HUDEP-2 (cell line): ENCODE results near the gene CALCB.
"Not testable (repeated sequence)": the region's sequence is repeated elsewhere in the genome, so short reads cannot be mapped to it uniquely, and the experiment has no call there.

ENCODE experiments used
- DNase-seq, 76 experiments: peaks; one replicate each; lab custom pipeline; 2025; ENCODE audit not compliant: unreplicated experiment in 76 of 76; lab: John Stamatoyannopoulos, UW

The CALCB gene, protein sequence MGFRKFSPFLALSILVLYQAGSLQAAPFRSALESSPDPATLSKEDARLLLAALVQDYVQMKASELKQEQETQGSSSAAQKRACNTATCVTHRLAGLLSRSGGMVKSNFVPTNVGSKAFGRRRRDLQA

DNA sequence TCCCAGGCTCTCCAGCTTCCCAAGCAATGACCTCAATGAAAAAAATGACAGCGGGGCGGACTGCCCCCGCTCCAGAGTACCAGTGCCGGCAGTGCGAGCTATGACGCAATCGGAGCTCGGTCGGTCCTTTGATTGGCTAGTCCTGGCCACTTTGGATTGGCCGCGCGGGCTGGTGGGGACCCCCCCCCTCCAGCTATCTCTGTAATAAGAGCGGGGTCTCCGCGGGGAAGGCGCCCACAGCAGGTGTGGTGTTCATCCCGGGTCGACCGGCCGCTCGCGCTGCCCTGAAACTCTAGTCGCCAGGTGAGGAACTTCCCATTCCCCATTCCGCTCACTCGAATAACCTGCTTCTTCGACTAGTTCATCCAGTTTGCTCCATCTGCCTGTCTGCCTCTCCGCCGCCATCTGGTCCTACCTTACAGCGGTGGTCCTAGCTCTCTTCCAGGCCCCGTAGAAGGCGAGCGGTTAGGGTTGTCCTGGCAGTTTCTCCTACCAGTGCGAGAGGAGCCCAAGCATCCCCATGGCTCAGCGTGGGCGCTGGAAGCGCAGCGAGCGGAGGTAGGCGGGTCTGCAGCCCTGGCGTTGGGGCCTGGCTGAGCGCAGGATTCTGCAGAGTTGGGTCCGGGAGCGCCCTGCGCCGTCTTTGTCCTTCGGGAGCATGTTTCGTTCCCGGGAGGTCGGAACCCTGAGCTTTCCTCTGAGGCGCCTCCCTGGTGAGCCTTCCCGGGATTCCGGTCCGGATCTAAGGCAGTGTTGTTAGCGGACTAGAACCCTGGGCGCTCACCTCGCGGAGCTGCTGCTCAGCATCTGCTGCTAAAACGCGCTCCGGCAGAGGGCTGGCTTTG, at the start of gene CALCB:
CALCB (plus strand) TSS at position 233 of the 845 bp plus-strand sequence. CDS start 1,126 bp downstream, outside the sequence.
- DNase-seq, result peak in 1 of 76 experiments; percentile 1

- DNase-seq, result no peak
Observed at GRCh38 chr11:15027011-15027410, 46.4 kb upstream of the CALCB start.

GRCh38 chr11:15027956-15028355, 45.4 kb upstream of the CALCB start:
- DNase-seq, result no peak

GRCh38 chr11:15028379-15028778, 45.0 kb upstream of the CALCB start:
- no peak for DNase-seq

- DNase-seq, result not testable (repeated sequence)
Observed at GRCh38 chr11:15031945-15032344, 41.4 kb upstream of the CALCB start.

DNA sequence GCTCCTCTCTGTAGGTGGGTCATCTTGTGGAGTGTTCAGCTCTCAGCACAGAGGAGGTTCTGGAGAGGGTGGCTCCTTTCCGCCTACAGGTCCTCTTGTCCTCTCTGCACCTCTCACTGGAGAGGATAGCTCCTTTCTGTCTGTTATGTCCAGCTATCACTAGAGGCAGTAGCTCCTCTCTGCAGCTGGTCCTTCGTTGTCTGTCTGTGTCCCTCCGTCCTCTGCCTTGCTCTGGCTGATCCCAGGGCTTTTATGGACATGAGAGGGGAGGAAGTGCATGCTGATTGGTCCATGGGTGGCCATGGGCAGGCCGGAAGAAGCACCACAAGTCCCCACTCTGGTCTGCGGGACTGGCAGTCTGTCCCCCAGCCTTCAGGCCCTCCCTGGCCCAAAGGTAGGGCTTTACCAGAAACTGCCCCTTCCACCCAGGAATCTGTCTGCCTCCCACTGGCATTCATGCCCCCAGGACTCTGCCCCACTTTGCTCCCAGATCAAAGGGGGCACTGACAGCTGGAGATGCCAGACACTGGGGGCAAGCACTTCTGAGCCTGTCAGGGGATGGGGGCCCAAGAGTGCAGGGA, 38.6 kb upstream of the CALCB start:
- no peak for DNase-seq

- DNase-seq, result no peak
Observed at GRCh38 chr11:15035283-15035682, 38.1 kb upstream of the CALCB start.

DNA sequence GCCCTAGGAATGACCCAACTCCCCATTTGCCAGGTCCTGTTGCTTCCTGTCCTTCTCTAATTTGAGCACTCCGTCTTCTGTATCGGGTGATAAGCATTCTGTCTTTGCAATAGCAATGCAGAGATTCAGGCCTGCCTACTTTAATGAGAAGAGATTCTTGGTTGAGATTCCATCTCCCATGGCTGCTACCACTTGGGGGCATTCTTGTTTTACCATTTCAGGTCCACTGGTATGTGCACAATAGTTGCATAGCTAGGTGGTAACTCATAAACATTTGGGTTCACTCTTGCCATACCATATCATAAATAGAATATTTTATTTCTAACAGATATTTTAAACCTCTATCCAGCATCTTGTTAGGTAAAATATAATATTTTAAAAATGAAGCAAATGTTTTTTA, 34.4 kb upstream of the CALCB start:
- no peak for DNase-seq

DNA sequence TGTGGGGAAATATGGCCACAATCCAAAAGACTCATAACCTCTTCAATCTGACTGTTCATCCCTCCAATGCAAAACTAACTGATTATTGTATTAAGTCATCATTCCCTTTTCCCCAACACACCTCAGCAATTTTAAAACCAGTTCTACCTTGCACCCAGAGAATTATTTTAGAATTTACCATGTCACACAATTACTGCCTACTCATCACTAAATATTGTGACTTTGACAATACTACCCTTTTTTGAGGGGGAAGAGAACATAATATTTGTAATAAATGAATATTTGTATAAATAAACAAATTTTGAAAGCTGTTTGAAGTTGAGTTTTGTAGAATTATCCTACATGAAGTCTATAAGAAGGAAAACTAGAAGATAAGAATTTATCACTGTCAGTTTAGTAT, 28.2 kb upstream of the CALCB start:
- no peak for DNase-seq

- DNase-seq, result no peak
Observed at GRCh38 chr11:15045891-15046290, 27.5 kb upstream of the CALCB start.

DNA sequence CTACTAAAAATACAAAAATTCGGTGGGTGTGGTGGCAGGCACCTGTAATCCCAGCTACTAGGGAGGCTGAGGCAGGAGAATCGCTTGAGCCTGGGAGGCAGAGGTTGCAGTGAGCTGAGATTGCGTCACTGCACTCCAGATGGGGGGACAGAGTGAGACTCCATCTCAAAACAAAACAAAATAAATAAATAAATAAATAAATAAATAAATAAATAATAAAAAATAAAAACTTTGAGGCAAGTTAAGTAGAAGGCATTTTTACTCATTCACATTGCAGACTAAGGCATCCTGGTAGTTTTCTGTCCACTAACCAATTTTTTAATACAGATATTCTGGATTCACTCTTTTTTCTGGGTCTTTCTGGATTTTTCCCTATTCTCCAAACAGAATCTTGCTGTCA, 26.7 kb upstream of the CALCB start:
- not testable (repeated sequence) for DNase-seq

DNA sequence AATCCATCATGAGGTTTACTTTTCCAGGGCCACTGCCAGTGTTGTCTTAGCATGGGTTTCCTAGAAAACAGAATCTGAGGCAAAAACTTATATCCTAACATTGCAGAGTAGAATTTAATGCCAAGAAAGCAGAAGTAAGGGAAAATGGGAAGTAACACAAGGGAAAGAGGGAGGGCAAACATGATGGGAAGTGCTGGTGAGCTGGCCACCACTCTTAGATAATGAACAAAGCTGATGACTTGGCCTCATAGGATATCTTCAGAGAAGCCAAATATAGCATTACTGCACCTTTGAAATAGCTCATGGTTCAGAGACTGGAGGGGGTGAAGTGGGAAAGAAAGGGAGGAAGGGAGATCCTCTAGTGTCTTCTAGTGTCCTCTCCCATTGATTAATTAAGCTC, 24.8 kb upstream of the CALCB start:
- DNase-seq, result no peak

DNA sequence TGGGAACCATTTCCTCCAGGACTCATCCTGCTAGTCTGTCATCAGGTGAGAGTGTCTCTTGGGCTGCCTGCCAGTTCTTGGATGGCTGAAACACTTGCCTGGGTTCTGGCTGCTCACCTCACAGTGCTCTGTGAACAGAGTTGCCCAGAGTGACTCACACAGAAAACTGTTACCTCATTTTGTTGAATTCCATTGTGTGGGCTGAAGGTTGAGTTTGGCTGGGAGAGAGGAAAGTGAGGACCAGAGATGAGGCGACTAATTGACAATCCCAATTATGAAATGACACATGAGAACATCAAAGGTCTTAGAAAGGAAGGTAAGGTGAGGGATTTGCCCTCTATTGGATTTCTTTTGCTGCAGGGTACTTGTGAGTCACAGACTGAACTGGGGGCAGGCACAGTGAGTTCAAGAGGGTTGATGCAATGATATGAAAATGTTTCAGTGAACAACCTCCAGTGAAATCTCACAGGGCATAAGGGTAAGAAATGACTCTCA, 20.2 kb upstream of the CALCB start:
- no peak for DNase-seq

DNA sequence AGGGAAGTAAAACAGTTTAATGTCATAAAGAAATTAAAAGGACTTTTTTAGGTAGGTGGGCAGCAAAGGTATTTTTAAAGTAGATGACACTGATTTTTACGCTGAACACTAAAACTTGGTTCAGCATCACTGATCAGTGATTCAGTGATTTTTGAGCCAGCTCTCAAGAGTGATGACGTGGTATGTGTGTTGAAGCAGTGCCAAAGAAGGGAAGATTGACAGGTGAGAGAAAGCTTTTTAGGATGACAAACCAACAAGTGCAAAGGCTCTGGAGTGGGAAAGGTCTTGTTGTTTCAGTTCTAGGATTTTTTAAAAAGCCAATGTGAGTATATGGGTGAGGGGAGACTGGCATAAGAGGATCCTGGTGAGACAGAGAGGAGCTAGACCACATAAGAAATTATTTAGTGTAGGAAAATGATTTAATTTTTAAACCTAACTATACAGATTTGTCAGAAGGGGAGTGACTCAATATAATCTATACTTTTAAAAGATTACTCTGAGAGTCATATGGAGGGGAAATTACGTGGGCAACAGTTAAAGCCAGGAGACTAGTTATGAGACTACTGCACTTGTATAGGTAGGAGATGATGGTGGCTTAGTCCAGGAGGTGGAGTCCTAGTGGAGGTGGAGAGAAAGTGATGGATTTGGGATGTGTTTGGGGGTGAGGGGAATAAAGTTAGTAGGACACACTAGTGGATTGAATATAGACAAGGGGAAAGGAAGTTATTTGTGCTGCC, 17.6 kb upstream of the CALCB start:
- no peak for DNase-seq

- no peak for DNase-seq
Observed at GRCh38 chr11:15057329-15057728, 16.1 kb upstream of the CALCB start.

- no peak for DNase-seq
Observed at GRCh38 chr11:15059132-15059915, 14.1 kb upstream of the CALCB start.

GRCh38 chr11:15062599-15062998, 10.8 kb upstream of the CALCB start:
- DNase-seq, result no peak

DNA sequence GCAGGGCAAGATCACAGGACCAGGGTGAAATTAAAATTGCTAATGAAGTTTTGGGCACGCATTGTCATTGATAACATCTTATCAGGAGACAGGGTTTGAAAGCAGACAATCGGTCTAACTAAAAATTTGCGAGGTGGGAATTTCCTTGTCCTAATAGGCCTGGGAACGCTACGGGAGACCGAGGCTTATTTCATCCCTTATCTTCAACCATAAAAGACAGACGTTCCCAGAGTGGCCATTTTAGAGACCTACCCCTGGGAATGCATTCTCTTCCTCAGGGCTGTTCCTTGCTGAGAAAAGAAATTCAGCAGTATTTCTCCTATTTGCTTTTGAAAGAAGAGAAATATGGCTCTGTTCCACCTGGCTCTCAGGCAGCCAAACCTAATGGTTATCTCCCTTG, 3.6 kb upstream of the CALCB start:
- not testable (repeated sequence) for DNase-seq

GRCh38 chr11:15071556-15072255, 1.7 kb upstream of the CALCB start:
- no peak for DNase-seq
